ENCODE data around the gene TPSAB1.
"Not testable (repeated sequence)": the region's sequence is repeated elsewhere in the genome, so short reads cannot be mapped to it uniquely, and the experiment has no call there.

Gene TPSAB1

GRCh38 chr16:1253701-1254364 lies 13.3 kb downstream of the TPSAB1 start:
- not testable (repeated sequence) for DNase-seq

GRCh38 chr16:1254821-1255220 lies 14.3 kb downstream of the TPSAB1 start:
- not testable (repeated sequence) for DNase-seq

GRCh38 chr16:1255276-1256122 lies 15.0 kb downstream of the TPSAB1 start, which contains the start of gene TPSD1:
Gene TPSD1 (plus strand): TSS chr16:1256069. CDS start chr16:1256281, 212 bp downstream.
- DNase-seq: not testable (repeated sequence)

DNA sequence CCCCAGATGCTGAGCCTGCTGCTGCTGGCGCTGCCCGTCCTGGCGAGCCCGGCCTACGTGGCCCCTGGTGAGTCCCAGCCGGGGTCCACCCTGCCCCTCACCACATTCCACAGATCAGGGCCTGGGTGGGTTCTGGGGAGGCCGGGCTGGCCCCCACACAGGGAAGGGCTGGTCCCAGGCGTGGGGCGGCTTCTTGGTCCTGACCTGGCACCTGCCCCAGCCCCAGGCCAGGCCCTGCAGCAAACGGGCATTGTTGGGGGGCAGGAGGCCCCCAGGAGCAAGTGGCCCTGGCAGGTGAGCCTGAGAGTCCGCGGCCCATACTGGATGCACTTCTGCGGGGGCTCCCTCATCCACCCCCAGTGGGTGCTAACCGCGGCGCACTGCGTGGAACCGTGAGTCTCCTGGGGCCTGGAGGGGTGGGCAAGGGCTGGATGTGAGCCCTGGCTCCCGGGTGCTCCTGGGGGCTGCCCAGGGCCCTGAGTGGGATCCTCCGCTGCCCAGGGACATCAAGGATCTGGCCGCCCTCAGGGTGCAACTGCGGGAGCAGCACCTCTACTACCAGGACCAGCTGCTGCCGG lies 15.9 kb downstream of the TPSAB1 start:
- DNase-seq: not testable (repeated sequence)

DNA sequence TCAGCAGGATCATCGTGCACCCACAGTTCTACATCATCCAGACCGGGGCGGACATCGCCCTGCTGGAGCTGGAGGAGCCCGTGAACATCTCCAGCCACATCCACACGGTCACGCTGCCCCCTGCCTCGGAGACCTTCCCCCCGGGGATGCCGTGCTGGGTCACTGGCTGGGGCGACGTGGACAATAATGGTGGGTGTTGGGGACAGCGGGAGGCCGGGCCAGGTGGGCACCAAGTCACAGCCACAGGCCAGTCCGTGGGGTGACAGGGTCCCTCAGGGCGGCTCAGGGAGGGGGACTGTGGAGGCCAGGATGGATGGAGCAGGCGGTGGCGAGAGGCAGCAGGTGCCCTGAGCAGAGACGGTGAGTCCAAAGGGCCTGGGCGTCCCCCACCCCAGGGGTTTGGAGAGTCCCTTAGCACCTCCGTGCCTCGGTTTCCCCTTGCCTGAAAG lies 16.4 kb downstream of the TPSAB1 start:
- DNase-seq: no peak

DNA sequence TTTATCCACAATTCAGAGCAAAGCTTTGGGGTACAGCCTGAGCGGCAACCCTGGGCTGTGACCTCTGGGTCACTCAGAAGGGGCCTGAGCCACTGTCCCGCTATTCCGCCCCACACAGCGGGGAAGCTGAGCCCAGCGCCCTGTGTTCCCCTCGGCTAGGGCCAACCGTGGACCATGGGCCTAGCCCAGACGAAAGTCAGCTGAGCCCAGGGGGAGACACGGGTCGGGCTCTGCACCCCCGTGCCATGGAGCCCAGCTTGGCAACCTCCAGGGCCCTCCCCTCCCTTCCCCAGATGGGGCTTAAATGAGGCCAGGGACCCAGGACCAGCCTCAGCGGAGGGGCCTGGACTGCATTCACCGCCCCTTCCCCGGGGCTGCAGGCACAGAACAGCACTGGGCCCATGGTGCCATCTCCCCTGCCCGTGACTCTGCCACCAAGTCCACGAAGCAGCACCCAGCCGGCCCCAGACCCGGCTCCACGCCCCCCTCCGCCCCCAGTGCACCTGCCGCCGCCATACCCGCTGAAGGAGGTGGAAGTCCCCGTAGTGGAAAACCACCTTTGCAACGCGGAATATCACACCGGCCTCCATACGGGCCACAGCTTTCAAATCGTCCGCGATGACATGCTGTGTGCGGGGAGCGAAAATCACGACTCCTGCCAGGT lies 17.2 kb downstream of the TPSAB1 start:
- DNase-seq: no peak

DNA sequence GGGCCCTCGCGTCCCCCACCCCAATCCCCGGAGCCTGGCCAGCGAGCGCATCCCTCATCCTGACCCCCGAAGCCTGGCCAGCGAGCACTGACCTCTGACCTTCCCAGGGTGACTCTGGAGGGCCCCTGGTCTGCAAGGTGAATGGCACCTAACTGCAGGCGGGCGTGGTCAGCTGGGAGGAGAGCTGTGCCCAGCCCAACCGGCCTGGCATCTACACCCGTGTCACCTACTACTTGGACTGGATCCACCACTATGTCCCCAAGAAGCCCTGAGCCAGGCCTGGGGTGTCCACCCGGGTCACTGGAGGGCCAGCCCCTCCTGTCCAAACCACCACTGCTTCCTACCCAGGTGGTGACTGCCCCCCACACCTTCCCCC lies 17.7 kb downstream of the TPSAB1 start:
- no peak for DNase-seq

DNA sequence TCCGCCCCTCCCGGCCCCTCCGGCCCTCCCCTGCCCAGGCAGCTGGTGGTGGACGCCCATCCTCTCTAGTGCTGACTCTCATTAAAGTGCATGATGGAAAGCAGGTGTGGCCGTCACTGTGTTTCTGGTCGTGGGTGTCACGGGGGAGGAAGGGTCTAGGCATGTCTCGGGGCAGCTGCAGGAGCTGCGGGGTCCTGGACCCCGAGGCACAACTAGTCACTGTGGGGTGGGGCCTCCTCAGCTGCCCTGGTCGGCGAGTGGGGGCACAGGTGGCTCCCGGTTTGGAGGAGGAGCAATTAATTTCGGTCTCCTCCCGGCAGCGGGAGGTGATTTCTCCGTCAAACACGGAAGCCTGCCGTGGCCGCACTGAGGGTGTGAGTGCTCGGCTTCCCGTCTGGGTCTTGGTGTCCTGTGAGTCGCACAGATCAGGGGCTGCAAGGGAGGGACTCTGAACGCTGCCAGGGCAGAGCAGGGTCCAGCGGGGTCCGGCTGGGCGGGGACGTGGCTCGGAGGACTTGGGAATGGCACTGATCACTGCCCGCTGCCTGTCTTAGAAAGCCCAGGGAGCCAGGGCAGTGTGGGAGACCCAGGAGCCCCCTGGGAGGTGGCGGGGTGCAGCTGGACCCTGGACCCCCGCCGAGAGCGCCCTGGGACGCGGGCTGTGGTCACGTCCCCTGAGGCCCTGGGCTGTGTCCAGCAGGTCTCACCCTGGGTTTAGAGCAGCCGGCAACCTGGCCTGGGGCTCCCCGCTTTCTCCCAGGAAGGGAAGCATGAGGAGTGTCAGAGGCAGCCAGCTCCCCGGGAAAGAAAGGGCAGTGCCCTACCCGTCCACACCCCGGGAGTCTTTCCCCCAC lies 18.6 kb downstream of the TPSAB1 start:
- DNase-seq: no peak

DNA sequence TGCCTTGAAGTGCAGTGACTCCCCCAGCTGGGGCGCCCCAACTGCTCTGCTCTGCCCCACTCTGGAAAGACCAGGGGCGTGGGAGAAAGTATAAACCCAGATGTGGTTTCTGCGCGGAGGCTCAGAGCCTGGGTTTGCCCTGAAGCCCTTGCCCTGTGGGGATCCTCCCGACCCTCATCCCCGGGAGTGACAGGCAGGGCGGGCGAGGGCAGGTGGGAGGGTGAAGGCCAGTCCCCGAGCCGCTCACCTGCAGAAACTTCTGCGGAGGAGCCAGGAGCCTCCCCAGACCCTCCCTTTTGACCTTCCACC lies 19.2 kb downstream of the TPSAB1 start:
- no peak for DNase-seq

GRCh38 chr16:1260101-1260680 lies 19.7 kb downstream of the TPSAB1 start:
- DNase-seq: no peak

GRCh38 chr16:1261131-1261892 lies 20.8 kb downstream of the TPSAB1 start:
- DNase-seq: no peak

DNA sequence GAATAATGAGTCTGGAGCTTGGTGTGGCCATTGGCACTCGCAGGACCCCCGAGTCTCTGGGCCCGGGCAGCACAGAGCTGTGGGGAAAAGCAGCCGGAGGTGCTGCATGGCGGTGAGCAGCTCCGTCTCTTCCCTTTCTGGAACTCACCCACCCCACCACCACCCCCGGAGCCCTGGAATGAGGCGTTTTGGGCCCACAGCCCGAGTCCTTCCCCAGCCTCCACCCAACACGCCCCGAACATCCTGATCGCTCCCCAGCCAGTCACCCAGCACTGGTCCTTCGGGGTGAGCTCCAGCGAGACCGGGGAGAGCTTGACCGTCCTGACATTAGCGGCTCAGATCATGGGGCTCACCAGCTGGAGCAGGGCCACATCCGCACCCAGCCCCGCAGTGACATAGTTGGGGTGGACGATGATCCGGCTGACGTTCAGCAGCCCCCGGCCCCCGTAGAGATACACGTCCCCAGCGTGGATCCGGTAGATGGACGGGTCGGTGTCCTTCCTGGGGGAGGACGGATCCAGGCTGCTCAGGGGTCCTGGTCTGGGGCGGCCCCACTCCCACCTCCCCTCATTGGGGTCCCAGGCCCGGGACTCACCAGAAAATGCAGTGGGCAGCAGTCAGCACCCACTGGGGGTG lies 21.8 kb downstream of the TPSAB1 start:
- DNase-seq: no peak

DNA sequence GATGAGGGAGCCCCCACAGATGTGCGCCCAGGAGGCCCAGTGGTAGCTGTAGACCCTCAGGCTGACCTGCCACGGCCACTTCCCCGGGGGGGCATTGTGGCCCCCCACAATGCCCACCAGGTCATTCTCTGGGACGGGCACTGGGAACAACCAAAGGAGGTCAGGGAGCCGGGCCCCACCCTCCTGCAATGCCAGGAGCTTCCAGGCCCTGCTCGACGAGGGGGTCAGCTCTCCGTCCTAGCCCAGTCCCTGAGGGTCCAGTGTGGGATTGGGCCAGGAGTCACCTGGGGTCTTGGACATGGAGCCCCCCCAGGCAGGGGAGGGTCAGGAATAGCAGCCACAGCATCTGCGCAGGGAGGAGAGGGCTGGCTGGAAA lies 22.3 kb downstream of the TPSAB1 start:
- no peak for DNase-seq

GRCh38 chr16:1263591-1264344 lies 23.3 kb downstream of the TPSAB1 start:
- no peak for DNase-seq

- no peak for DNase-seq
These were observed 24.0 kb downstream of the TPSAB1 start for GRCh38 chr16:1264345-1265089.

GRCh38 chr16:1265090-1265630 lies 24.7 kb downstream of the TPSAB1 start:
- no peak for DNase-seq

DNA sequence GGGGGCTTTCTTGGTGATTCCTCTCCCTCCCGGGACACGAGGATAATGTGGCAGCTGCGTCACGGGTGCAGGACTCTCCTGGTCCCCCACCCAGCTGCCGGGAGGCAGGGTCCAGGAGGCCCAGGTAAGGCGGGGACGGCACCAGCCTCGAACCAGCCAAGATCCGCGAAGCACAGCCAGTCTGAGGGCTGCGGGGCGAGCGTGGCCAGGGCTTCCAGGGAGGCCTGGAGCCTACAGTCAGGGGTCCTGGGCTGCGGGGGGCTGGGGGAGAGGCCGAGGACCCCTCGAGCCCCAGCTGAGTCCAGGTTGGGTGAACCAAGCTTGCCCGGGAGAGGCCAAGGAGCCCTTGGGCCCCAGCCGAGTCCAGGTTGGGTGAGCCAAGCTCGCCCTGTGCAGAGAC lies 25.3 kb downstream of the TPSAB1 start:
- no peak for DNase-seq

- not testable (repeated sequence) for DNase-seq
These were observed 28.9 kb downstream of the TPSAB1 start for GRCh38 chr16:1269418-1269817.

GRCh38 chr16:1271380-1271723 lies 30.8 kb downstream of the TPSAB1 start:
- DNase-seq: no peak

All from CD4-positive, alpha-beta T cell treated with Interleukin-17A for 4 hours (primary cell).